IMR-90 (cell line): ENCODE data around the gene CACNG7. TPM values are rescaled to one million over a fixed set of nuclear protein-coding genes. Genes with fewer than 3 reads are reported as not detected.

Source experiments
- ATAC-seq: fragments of 200-7000 bp; cut with Tn5 transposase; 2 replicates; pipeline ENCODE4 v1.9.1; 2020; ENCODE audit warnings: low read depth, mild to moderate bottlenecking, moderate library complexity
- BruUV-seq: library from RNA; stranded (reverse); fragments of 400-500 nt; replicated peaks from 2 replicates; lab custom pipeline; 2021; lab: Mats Ljungman, UMichigan
- CTCF ChIA-PET: fragments of 300-600 bp; formaldehyde crosslinking; extraction: SDS; loops from one replicate; lab custom pipeline; 2021; ENCODE audit warnings: antibody characterized with exemption; lab: Yijun Ruan, JAX
- POLR2A ChIA-PET: fragments of 300-600 bp; sonication (Branson Sonifier 250); formaldehyde crosslinking; loops from one replicate; lab custom pipeline; 2022; ENCODE audit warnings: antibody characterized with exemption; ENCODE audit not compliant: unreplicated experiment; lab: Charles Lee
- DNase-seq: peaks from one replicate; pipeline ENCODE4 v3.0.0; 2013
- H2AFZ ChIP-seq: replicated peaks from 2 replicates; pipeline ENCODE3; 2013; ENCODE audit warnings: low read length, mild to moderate bottlenecking; ENCODE audit not compliant: poor library complexity
- H2AK5ac ChIP-seq: 2 replicates; pipeline ENCODE4 v1.6.1; 2013; ENCODE audit warnings: low read depth, low read length, inconsistent platforms
- H2AK9ac ChIP-seq: replicated peaks from 2 replicates; pipeline ENCODE3; 2013; ENCODE audit warnings: mild to moderate bottlenecking, low read depth, low read length, moderate library complexity; ENCODE audit not compliant: poor library complexity
- H2BK120ac ChIP-seq: 2 replicates; pipeline ENCODE4 v1.6.1; 2013; ENCODE audit warnings: low read depth, low read length, inconsistent platforms
- H2BK15ac ChIP-seq: 3 replicates; pipeline ENCODE4 v1.6.1; 2013; ENCODE audit warnings: low read depth, low read length, inconsistent platforms
- H2BK20ac ChIP-seq: 2 replicates; pipeline ENCODE4 v1.6.1; 2013; ENCODE audit warnings: low read depth, mild to moderate bottlenecking, inconsistent platforms, low read length, moderate library complexity
- H2BK5ac ChIP-seq: 2 replicates; pipeline ENCODE4 v1.6.1; 2013; ENCODE audit warnings: mild to moderate bottlenecking, low read depth, low read length, inconsistent platforms; ENCODE audit not compliant: poor library complexity, severe bottlenecking
- H3K14ac ChIP-seq: replicated peaks from 2 replicates; pipeline ENCODE4 v1.6.1; 2013; ENCODE audit warnings: low read depth, low read length, inconsistent platforms
- H3K18ac ChIP-seq: 2 replicates; pipeline ENCODE4 v1.6.1; 2013; ENCODE audit warnings: low read depth, low read length, control low read depth
- H3K23ac ChIP-seq: 2 replicates; pipeline ENCODE4 v1.6.1; 2013; ENCODE audit warnings: low read depth, low read length, inconsistent platforms
- H3K27ac ChIP-seq: 2 replicates; pipeline ENCODE4 v1.5.1; 2013; ENCODE audit warnings: mild to moderate bottlenecking, control low read depth, low read length; ENCODE audit not compliant: insufficient read depth
- H3K27me3 ChIP-seq: 2 replicates; pipeline ENCODE4 v1.6.1; 2013; ENCODE audit warnings: low read length; ENCODE audit not compliant: control insufficient read depth, insufficient read depth
- H3K36me3 ChIP-seq: 2 replicates; pipeline ENCODE4 v1.6.1; 2013; ENCODE audit warnings: low read length, mixed read lengths; ENCODE audit not compliant: control insufficient read depth, insufficient read depth
- H3K4ac ChIP-seq: 2 replicates; pipeline ENCODE4 v1.6.1; 2013; ENCODE audit warnings: low read depth, low read length, inconsistent platforms
- H3K4me1 ChIP-seq: 2 replicates; pipeline ENCODE4 v1.6.1; 2013; ENCODE audit warnings: low read length, mixed read lengths; ENCODE audit not compliant: control insufficient read depth, insufficient read depth
- H3K4me2 ChIP-seq: 2 replicates; pipeline ENCODE4 v1.6.1; 2013; ENCODE audit warnings: low read depth, mild to moderate bottlenecking, control low read depth, low read length, moderate library complexity
- H3K4me3 ChIP-seq: 2 replicates; pipeline ENCODE4 v1.5.1; 2013; ENCODE audit warnings: low read depth, mild to moderate bottlenecking, control low read depth, low read length, moderate library complexity; ENCODE audit not compliant: insufficient read depth
- H3K56ac ChIP-seq: 2 replicates; pipeline ENCODE4 v1.6.1; 2013; ENCODE audit warnings: low read length, inconsistent platforms; ENCODE audit not compliant: insufficient read depth; ENCODE audit errors: extremely low read depth
- H3K79me1 ChIP-seq, 2 experiments: 2 replicates each; pipeline ENCODE4 v1.6.1; 2013; ENCODE audit warnings: low read length in 2 of 2, inconsistent platforms in 1 of 2, low read depth in 1 of 2
- H3K9ac ChIP-seq: 2 replicates; pipeline ENCODE4 v1.6.1; 2013; ENCODE audit warnings: low read depth, low read length, control low read depth
- H3K9me1 ChIP-seq: 2 replicates; pipeline ENCODE4 v1.6.1; 2013; ENCODE audit warnings: low read length, inconsistent platforms; ENCODE audit not compliant: insufficient read depth
- H3K9me3 ChIP-seq: 2 replicates; pipeline ENCODE4 v1.6.1; 2013; ENCODE audit warnings: low read length; ENCODE audit not compliant: control insufficient read depth, insufficient read depth
- H4K20me1 ChIP-seq: 2 replicates; pipeline ENCODE4 v1.6.1; 2013; ENCODE audit warnings: low read length, inconsistent platforms; ENCODE audit not compliant: insufficient read depth
- H4K5ac ChIP-seq: 2 replicates; pipeline ENCODE4 v1.6.1; 2013; ENCODE audit warnings: mild to moderate bottlenecking, low read depth, low read length, control low read depth
- H4K8ac ChIP-seq, 2 experiments: 2 replicates each; pipeline ENCODE4 v1.6.1; 2013; ENCODE audit warnings: low read depth in 2 of 2, low read length in 2 of 2, control low read depth in 1 of 2, inconsistent platforms in 1 of 2
- H4K91ac ChIP-seq: 2 replicates; pipeline ENCODE4 v1.6.1; 2013; ENCODE audit warnings: low read depth, low read length, inconsistent platforms; ENCODE audit not compliant: insufficient read depth
- BHLHE40 ChIP-seq: fragments of 150-350 bp; IDR thresholded peaks from 2 replicates; pipeline ENCODE4 v1.6.1; 2016; ENCODE audit warnings: mild to moderate bottlenecking, low read depth, low read length
- MAZ ChIP-seq: IDR thresholded peaks from 2 replicates; pipeline ENCODE4 v1.6.1; 2012; ENCODE audit warnings: low read depth, mild to moderate bottlenecking, low read length, improper control_type of control experiment, moderate library complexity, borderline replicate concordance
- RAD21 ChIP-seq: IDR thresholded peaks from 2 replicates; pipeline ENCODE4 v1.6.1; 2012; ENCODE audit warnings: low read length, improper control_type of control experiment
- RCOR1 ChIP-seq: IDR thresholded peaks from 2 replicates; pipeline ENCODE4 v1.6.1; 2012; ENCODE audit warnings: mild to moderate bottlenecking, low read length, improper control_type of control experiment; ENCODE audit not compliant: insufficient replicate concordance
- RFX5 ChIP-seq: IDR thresholded peaks from 2 replicates; pipeline ENCODE4 v1.8.0; 2012; ENCODE audit warnings: low read depth, mild to moderate bottlenecking, low read length, moderate library complexity
- SMC3 ChIP-seq: fragments of 150-350 bp; IDR thresholded peaks from 2 replicates; pipeline ENCODE4 v1.6.1; 2016; ENCODE audit warnings: low read depth, mild to moderate bottlenecking, antibody characterized with exemption, low read length, moderate library complexity
- WGBS, 2 experiments: methylation state at CpG; one replicate each; pipeline versions ENCODE4 v1.1.5 to v1.1.7; 2013; ENCODE audit warnings: missing lambda C conversion rate in 2 of 2; ENCODE audit not compliant: insufficient read length in 1 of 2; ENCODE audit errors: extremely low coverage in 2 of 2; 5-methylcytosine and 5-hydroxymethylcytosine counted together
- dilution Hi-C: fragments of 300-500 bp; cut with HindIII; formaldehyde crosslinking; loops from one replicate; pipeline ENCODE4 v1.14.3; 2018; ENCODE audit warnings: low sequenced_read_pairs; ENCODE audit not compliant: unreplicated experiment
- in situ Hi-C: fragments of 300-500 bp; cut with MboI; formaldehyde crosslinking; loops from 3 replicates; pipeline ENCODE4 v1.14.3; 2019; ENCODE audit warnings: low sequenced_read_pairs, inconsistent platforms, mixed read lengths
- intact Hi-C: fragments of 100-400 bp; cut with micrococcal nuclease; formaldehyde crosslinking; loops from 2 replicates; pipeline ENCODE4 v1.10.0; 2022
- polyA plus RNA-seq, 3 experiments: library from polyadenylated mRNA; depleted of rRNA; stranded (reverse); fragments of >200 nt; gene quantifications; 2 replicates each; pipeline ENCODE4 v1.2.3, GENCODE V29; 2012; ENCODE audit warnings: low replicate concordance in 1 of 3
- total RNA-seq: library from RNA; depleted of rRNA; stranded (reverse); fragments of >200 nt; gene quantifications from 2 replicates; pipeline ENCODE4 v1.2.3, GENCODE V29; 2012
- TF ChIP-seq, protein P1 (sequence below): fragments of 150-350 bp; IDR thresholded peaks from 2 replicates; pipeline ENCODE4 v1.6.1; 2016; ENCODE audit warnings: low read depth, mild to moderate bottlenecking, low read length, moderate library complexity, borderline replicate concordance
- TF ChIP-seq, protein P2 (sequence below): fragments of 150-350 bp; IDR thresholded peaks from 2 replicates; pipeline ENCODE4 v1.6.1; 2017; ENCODE audit warnings: mild to moderate bottlenecking, antibody characterized with exemption, low read length, low read depth

Gene CACNG7
- total and polyA plus RNA-seq, 2 of the 4 experiments (the other 2 are of a cell fraction), result 0.36 to 6.7 TPM

DNA sequence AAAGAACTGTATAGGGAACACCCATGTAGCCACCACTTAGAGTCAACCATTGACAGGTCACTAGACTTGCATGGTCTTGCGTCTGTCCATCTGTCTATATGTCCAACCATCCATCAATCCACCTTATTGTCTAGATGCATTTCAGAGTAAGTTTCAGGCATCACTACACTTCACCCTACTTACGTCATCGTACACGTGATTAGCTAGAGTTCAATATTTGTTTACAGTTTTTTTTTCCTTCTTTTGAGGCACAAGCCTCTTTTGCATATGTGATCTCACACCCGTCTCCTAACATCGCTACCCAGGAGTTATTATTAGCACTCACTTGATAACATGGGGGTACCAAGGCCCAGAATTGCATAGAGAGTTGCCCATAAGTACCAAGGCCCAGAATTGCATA lies 6.9 kb downstream of the CACNG7 start:
- no peak overlapping the region for H4K8ac ChIP-seq
- TF ChIP-seq RFX5 (no peak), BHLHE40 (no peak), MAZ (no peak), SMC3 (no peak), RCOR1 (no peak), RAD21 (no peak)
- TF ChIP-seq, protein P1, sequence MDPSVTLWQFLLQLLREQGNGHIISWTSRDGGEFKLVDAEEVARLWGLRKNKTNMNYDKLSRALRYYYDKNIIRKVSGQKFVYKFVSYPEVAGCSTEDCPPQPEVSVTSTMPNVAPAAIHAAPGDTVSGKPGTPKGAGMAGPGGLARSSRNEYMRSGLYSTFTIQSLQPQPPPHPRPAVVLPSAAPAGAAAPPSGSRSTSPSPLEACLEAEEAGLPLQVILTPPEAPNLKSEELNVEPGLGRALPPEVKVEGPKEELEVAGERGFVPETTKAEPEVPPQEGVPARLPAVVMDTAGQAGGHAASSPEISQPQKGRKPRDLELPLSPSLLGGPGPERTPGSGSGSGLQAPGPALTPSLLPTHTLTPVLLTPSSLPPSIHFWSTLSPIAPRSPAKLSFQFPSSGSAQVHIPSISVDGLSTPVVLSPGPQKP, result no peak
- TF ChIP-seq, protein P2, sequence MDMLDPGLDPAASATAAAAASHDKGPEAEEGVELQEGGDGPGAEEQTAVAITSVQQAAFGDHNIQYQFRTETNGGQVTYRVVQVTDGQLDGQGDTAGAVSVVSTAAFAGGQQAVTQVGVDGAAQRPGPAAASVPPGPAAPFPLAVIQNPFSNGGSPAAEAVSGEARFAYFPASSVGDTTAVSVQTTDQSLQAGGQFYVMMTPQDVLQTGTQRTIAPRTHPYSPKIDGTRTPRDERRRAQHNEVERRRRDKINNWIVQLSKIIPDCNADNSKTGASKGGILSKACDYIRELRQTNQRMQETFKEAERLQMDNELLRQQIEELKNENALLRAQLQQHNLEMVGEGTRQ, result no peak
- H3K4me1 ChIP-seq, result no peaks in the 10 kb centered on the region
- ChIA-PET POLR2A (no interaction called here), CTCF (no interaction called here)
- WGBS, 2 experiments, result no CpG with 5 or more reads among the region's 6 CpGs
- DNase-seq (no peak), ATAC-seq (no peak)
- H3K27me3 ChIP-seq, result peaks cover 2% of the 10 kb centered on the region; the same call in 1 of the 2 replicates
- no peak overlapping the region for H3K4ac ChIP-seq
- H3K14ac ChIP-seq, result no peak overlapping the region
- H3K79me1 ChIP-seq, result no peaks in the 10 kb centered on the region
- intact Hi-C loops (no loop called here), dilution Hi-C loops (no loop called here), in situ Hi-C loops (no loop called here)
- H2AK5ac ChIP-seq, result no peak overlapping the region
- no peak overlapping the region for H3K4me2 ChIP-seq
- peaks cover 2% of the 10 kb centered on the region for H3K36me3 ChIP-seq
- no peak overlapping the region for H3K9ac ChIP-seq
- H2BK20ac ChIP-seq, result no peak overlapping the region
- no peak overlapping the region for H2BK120ac ChIP-seq
- H3K9me1 ChIP-seq, result no peaks in the 10 kb centered on the region
- no peak overlapping the region for H2BK5ac ChIP-seq
- H3K9me3 ChIP-seq, result no peaks in the 10 kb centered on the region
- H4K91ac ChIP-seq, result no peak overlapping the region
- H3K56ac ChIP-seq, result no peak overlapping the region
- no peak overlapping the region for H3K18ac ChIP-seq
- H2AK9ac ChIP-seq, result no peak overlapping the region
- no peaks in the 10 kb centered on the region for H4K20me1 ChIP-seq
- BruUV-seq, result no TSS peak
- no peak overlapping the region for H3K4me3 ChIP-seq
- H3K27ac ChIP-seq, result no peak overlapping the region
- H3K23ac ChIP-seq, result no peak overlapping the region
- no peak overlapping the region for H2BK15ac ChIP-seq
- H4K5ac ChIP-seq, result no peak overlapping the region
- no peak overlapping the region for H2AFZ ChIP-seq
